GM18517 (cell line): ENCODE results near the gene GALNT17.

Experiments
- ATAC-seq: cut with Tn5 transposase; IDR thresholded peaks from one replicate; pipeline ENCODE4 v1.9.1; 2021; ENCODE audit warnings: mild to moderate bottlenecking, moderate library complexity; ENCODE audit not compliant: unreplicated experiment

The GALNT17 gene

GRCh38 chr7:71332207-71332606 lies 200.3 kb downstream of the GALNT17 start:
- no peak for ATAC-seq

DNA sequence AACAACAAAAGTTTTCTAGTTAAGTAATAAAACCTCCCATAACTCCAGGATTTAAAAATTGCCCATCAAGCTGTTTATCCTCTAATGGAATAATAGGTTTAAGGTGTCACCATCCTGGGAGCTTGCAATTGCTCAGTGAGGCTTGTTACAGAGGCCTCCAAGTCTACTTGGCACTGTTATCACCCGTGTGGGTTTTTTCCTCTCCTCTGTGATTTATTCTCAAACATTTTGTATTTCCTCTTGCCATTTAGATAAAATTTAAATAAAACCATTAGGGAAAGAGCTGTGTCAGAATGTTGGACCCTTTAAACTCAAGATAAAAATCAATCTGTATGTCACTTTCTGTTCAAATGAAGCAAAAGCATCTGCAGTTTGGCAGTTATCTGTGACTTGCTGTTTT lies 202.6 kb downstream of the GALNT17 start:
- no peak for ATAC-seq

DNA sequence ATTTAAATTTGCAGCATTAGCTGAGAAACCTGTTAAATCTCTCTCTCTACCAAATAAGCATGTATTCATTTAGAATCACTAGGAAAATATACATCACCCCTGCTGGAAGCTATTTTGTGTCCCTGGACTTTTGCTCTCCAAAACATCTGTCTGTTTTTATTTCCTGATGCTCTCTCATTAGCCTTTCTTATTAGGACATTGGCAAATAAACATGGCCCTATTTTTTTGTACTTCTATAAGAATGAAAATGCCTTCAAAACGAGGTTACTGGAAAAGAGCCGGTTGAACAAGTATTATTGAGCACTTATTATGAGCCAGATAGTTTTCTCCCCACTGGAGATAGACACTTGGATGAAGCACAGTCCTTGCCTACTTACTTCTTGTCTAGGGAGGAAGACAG lies 206.9 kb downstream of the GALNT17 start:
- ATAC-seq = no peak

DNA sequence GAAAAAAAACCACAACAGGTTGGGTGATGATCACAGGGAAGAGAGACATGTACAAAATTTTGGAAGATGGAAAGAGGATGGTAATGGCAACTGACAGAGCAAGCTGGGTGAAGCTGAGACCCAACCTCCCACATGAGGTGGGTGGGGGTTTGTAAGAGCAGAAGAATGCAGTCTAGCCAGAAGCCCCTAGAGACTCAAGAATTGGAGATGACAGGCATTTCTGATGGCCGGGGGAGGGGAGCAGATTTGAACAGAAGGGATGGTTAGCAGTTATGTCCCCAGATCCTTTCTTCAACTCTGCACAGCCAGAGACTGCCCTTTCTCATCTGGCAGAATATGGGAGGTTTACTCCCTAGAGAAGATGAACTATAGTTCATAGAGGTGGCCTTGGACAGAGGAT lies 208.0 kb downstream of the GALNT17 start:
- ATAC-seq = no peak

- ATAC-seq = no peak
These were observed 210.3 kb downstream of the GALNT17 start for GRCh38 chr7:71342202-71342601.

DNA sequence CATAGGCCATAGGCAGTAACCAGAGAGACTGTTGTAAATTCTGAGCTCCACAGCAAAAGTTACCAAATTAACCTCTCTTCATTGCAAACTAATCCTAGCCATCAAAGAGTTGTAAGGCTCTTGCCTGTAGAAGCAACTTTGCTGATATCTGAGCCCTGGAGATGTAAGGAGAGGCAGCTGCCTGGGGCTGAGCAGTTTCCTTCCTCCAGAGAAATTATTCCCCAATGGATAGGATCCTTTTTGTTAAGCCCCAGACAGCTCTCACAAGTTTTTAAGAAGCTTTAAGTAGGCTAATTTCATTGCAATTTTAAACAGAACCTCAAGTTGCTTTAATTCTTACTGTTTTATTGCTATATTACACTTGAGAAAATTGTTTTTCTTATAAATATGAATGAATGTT lies 211.1 kb downstream of the GALNT17 start:
- no peak for ATAC-seq

- ATAC-seq = no peak
These were observed 211.9 kb downstream of the GALNT17 start for GRCh38 chr7:71343892-71344291.

- ATAC-seq = no peak
These were observed 213.4 kb downstream of the GALNT17 start for GRCh38 chr7:71345117-71345884.

GRCh38 chr7:71348821-71349681 lies 217.1 kb downstream of the GALNT17 start:
- no peak for ATAC-seq

GRCh38 chr7:71349682-71350481 lies 217.9 kb downstream of the GALNT17 start:
- ATAC-seq = no peak

- no peak for ATAC-seq
These were observed 218.7 kb downstream of the GALNT17 start for GRCh38 chr7:71350680-71351079.

GRCh38 chr7:71354716-71355115 lies 222.8 kb downstream of the GALNT17 start:
- ATAC-seq = no peak

DNA sequence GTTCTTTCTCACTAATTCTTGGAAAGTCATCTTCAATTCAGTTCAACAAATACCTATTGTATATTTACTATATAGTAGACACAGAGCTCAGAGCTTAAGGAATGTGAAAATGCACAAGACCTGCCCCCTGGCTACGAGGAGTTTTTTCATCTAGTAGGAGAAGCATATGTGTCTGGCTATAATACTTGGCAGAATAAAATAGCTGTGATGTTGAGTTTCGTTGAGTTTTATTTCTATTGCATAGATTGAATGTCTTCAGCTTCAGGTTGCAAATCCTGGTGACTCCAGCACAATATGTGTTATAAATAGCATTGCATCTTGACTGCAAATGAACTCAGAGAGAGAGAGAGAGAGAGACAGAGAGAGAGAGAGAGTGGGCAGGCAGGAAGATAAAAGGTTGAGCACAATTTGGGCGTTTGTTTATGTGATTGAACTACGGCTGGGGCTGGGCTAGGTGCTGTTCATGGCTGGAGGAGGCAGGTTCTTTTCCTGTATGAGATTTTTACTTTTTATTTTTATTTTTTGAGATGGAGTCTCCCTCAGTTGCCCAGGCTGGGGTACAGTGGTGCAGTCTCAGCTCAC lies 229.6 kb downstream of the GALNT17 start:
- ATAC-seq = no peak

DNA sequence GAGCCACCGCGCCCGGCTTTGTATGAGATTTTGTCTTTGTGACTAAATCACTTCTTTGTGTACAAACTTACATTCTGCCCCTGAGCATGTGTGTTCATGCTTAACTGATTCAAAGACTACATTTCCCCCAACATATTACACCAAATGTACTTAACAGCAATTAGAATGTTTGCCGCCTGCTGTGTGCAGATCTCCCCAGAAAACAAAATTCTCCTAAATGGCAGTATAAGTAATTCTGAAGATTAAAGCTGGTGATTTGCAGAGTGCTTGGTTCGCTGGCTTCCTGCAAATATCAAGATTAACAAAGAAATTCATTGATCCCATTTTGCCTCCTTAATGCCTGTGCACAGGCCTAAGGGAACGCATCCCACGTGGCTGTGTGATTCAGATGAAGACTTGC lies 230.3 kb downstream of the GALNT17 start:
- ATAC-seq = no peak

DNA sequence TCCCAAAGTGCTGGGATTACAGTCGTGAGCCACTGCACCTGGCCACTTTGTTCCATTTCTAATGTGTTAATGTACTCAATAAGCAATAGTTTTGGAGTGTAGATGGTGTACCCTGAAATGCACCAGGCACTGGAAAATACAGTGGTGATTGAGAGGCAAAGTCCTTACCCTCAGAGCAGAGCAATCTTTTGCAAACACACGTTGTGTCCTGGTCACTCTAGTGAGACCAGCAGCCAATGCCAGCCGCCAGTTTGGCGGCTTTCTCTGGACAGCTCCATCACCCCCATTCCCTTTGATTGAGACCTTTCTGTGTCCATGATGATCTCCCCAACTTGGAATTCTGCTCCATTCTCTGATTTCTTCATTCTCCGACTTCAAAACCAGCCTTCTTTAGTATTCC lies 231.3 kb downstream of the GALNT17 start:
- no peak for ATAC-seq

DNA sequence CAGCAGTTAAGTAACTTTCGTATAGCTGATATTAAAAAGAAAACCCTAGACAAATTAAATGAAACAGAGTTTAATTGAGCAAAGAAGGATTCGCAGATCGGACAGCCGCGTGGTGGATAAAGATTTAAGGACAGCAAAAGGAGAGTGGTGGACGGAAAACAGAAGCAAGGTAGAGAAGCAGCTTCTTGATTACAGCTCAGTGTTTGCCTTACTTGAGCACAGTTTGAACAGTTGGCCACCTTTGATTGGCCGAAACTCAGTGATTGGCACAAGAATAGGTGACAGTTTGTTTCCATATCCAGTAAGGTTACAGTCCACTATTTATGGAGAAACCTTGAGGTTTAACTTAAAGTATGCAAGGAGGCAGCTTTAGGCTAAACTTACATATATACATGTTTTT lies 231.7 kb downstream of the GALNT17 start:
- no peak for ATAC-seq

GRCh38 chr7:71364551-71364950 lies 232.6 kb downstream of the GALNT17 start:
- ATAC-seq = no peak

DNA sequence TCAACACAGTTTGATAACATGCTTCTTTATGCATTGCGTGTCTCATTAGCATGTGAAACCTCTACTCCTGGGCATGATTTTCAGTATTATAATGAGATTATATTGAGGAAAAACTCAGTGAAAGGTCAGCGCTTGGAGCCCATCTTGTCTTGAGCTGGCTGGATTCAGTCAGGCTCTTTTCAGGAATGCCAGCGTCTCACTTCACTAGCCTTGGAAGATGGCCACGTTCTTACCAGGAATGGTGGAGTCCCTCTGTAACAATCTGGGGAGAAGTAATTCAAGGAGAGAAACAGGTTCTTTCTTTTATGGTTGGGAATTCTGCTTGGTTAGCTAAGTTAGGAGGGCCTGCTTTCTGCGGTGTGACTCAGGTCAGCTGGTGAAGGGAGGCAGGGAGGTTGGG lies 241.0 kb downstream of the GALNT17 start:
- ATAC-seq = no peak

- ATAC-seq = no peak
These were observed 245.1 kb downstream of the GALNT17 start for GRCh38 chr7:71377062-71377461.

GRCh38 chr7:71377469-71377868 lies 245.5 kb downstream of the GALNT17 start:
- no peak for ATAC-seq

DNA sequence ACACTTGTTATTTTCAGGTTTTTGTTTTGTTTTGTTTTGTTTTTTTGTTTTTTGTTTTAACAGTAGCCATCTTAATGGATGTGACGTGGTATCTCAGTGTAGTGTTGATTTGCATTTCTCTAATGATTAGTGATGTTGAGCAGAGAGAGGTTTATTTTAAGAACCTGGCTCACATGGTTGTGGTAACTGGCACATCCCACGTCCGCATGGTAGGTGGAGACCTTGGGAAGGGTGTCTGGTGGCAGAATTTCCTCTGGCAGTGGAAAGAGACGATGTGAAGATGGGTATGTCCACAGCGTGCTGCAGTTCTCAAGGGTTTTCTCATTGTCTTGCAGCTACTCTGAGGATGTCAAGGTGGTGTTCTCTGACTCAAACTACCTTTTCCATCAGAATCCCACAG lies 252.2 kb downstream of the GALNT17 start:
- no peak for ATAC-seq
